IMR-90 (cell line): Measurements from ENCODE around the gene GRIN2A. TPM values are rescaled to one million over a fixed set of nuclear protein-coding genes. Genes with fewer than 3 reads are reported as not detected.

Source experiments
- ATAC-seq: fragments of 200-7000 bp; cut with Tn5 transposase; 2 replicates; pipeline ENCODE4 v1.9.1; 2020; ENCODE audit warnings: low read depth, mild to moderate bottlenecking, moderate library complexity
- BruUV-seq: library from RNA; stranded (reverse); fragments of 400-500 nt; replicated peaks from 2 replicates; lab custom pipeline; 2021; lab: Mats Ljungman, UMichigan
- CTCF ChIA-PET: fragments of 300-600 bp; formaldehyde crosslinking; extraction: SDS; loops from one replicate; lab custom pipeline; 2021; ENCODE audit warnings: antibody characterized with exemption; lab: Yijun Ruan, JAX
- POLR2A ChIA-PET: fragments of 300-600 bp; sonication (Branson Sonifier 250); formaldehyde crosslinking; loops from one replicate; lab custom pipeline; 2022; ENCODE audit warnings: antibody characterized with exemption; ENCODE audit not compliant: unreplicated experiment; lab: Charles Lee
- DNase-seq: peaks from one replicate; pipeline ENCODE4 v3.0.0; 2013
- H2AFZ ChIP-seq: replicated peaks from 2 replicates; pipeline ENCODE3; 2013; ENCODE audit warnings: low read length, mild to moderate bottlenecking; ENCODE audit not compliant: poor library complexity
- H2AK5ac ChIP-seq: 2 replicates; pipeline ENCODE4 v1.6.1; 2013; ENCODE audit warnings: low read depth, low read length, inconsistent platforms
- H2AK9ac ChIP-seq: replicated peaks from 2 replicates; pipeline ENCODE3; 2013; ENCODE audit warnings: mild to moderate bottlenecking, low read depth, low read length, moderate library complexity; ENCODE audit not compliant: poor library complexity
- H2BK120ac ChIP-seq: 2 replicates; pipeline ENCODE4 v1.6.1; 2013; ENCODE audit warnings: low read depth, low read length, inconsistent platforms
- H2BK15ac ChIP-seq: 3 replicates; pipeline ENCODE4 v1.6.1; 2013; ENCODE audit warnings: low read depth, low read length, inconsistent platforms
- H2BK20ac ChIP-seq: 2 replicates; pipeline ENCODE4 v1.6.1; 2013; ENCODE audit warnings: low read depth, mild to moderate bottlenecking, inconsistent platforms, low read length, moderate library complexity
- H2BK5ac ChIP-seq: 2 replicates; pipeline ENCODE4 v1.6.1; 2013; ENCODE audit warnings: mild to moderate bottlenecking, low read depth, low read length, inconsistent platforms; ENCODE audit not compliant: poor library complexity, severe bottlenecking
- H3K14ac ChIP-seq: replicated peaks from 2 replicates; pipeline ENCODE4 v1.6.1; 2013; ENCODE audit warnings: low read depth, low read length, inconsistent platforms
- H3K18ac ChIP-seq: 2 replicates; pipeline ENCODE4 v1.6.1; 2013; ENCODE audit warnings: low read depth, low read length, control low read depth
- H3K23ac ChIP-seq: 2 replicates; pipeline ENCODE4 v1.6.1; 2013; ENCODE audit warnings: low read depth, low read length, inconsistent platforms
- H3K27ac ChIP-seq: 2 replicates; pipeline ENCODE4 v1.5.1; 2013; ENCODE audit warnings: mild to moderate bottlenecking, control low read depth, low read length; ENCODE audit not compliant: insufficient read depth
- H3K27me3 ChIP-seq: 2 replicates; pipeline ENCODE4 v1.6.1; 2013; ENCODE audit warnings: low read length; ENCODE audit not compliant: control insufficient read depth, insufficient read depth
- H3K36me3 ChIP-seq: 2 replicates; pipeline ENCODE4 v1.6.1; 2013; ENCODE audit warnings: low read length, mixed read lengths; ENCODE audit not compliant: control insufficient read depth, insufficient read depth
- H3K4ac ChIP-seq: 2 replicates; pipeline ENCODE4 v1.6.1; 2013; ENCODE audit warnings: low read depth, low read length, inconsistent platforms
- H3K4me1 ChIP-seq: 2 replicates; pipeline ENCODE4 v1.6.1; 2013; ENCODE audit warnings: low read length, mixed read lengths; ENCODE audit not compliant: control insufficient read depth, insufficient read depth
- H3K4me2 ChIP-seq: 2 replicates; pipeline ENCODE4 v1.6.1; 2013; ENCODE audit warnings: low read depth, mild to moderate bottlenecking, control low read depth, low read length, moderate library complexity
- H3K4me3 ChIP-seq: 2 replicates; pipeline ENCODE4 v1.5.1; 2013; ENCODE audit warnings: low read depth, mild to moderate bottlenecking, control low read depth, low read length, moderate library complexity; ENCODE audit not compliant: insufficient read depth
- H3K56ac ChIP-seq: 2 replicates; pipeline ENCODE4 v1.6.1; 2013; ENCODE audit warnings: low read length, inconsistent platforms; ENCODE audit not compliant: insufficient read depth; ENCODE audit errors: extremely low read depth
- H3K79me1 ChIP-seq, 2 experiments: 2 replicates each; pipeline ENCODE4 v1.6.1; 2013; ENCODE audit warnings: low read length in 2 of 2, inconsistent platforms in 1 of 2, low read depth in 1 of 2
- H3K9ac ChIP-seq: 2 replicates; pipeline ENCODE4 v1.6.1; 2013; ENCODE audit warnings: low read depth, low read length, control low read depth
- H3K9me1 ChIP-seq: 2 replicates; pipeline ENCODE4 v1.6.1; 2013; ENCODE audit warnings: low read length, inconsistent platforms; ENCODE audit not compliant: insufficient read depth
- H3K9me3 ChIP-seq: 2 replicates; pipeline ENCODE4 v1.6.1; 2013; ENCODE audit warnings: low read length; ENCODE audit not compliant: control insufficient read depth, insufficient read depth
- H4K20me1 ChIP-seq: 2 replicates; pipeline ENCODE4 v1.6.1; 2013; ENCODE audit warnings: low read length, inconsistent platforms; ENCODE audit not compliant: insufficient read depth
- H4K5ac ChIP-seq: 2 replicates; pipeline ENCODE4 v1.6.1; 2013; ENCODE audit warnings: mild to moderate bottlenecking, low read depth, low read length, control low read depth
- H4K8ac ChIP-seq, 2 experiments: 2 replicates each; pipeline ENCODE4 v1.6.1; 2013; ENCODE audit warnings: low read depth in 2 of 2, low read length in 2 of 2, control low read depth in 1 of 2, inconsistent platforms in 1 of 2
- H4K91ac ChIP-seq: 2 replicates; pipeline ENCODE4 v1.6.1; 2013; ENCODE audit warnings: low read depth, low read length, inconsistent platforms; ENCODE audit not compliant: insufficient read depth
- BHLHE40 ChIP-seq: fragments of 150-350 bp; IDR thresholded peaks from 2 replicates; pipeline ENCODE4 v1.6.1; 2016; ENCODE audit warnings: mild to moderate bottlenecking, low read depth, low read length
- CEBPB ChIP-seq: IDR thresholded peaks from 2 replicates; pipeline ENCODE4 v1.6.1; 2012; ENCODE audit warnings: low read depth, low read length, improper control_type of control experiment
- CHD1 ChIP-seq: IDR thresholded peaks from 2 replicates; pipeline ENCODE4 v1.6.1; 2012; ENCODE audit warnings: low read depth, low read length, improper control_type of control experiment
- FOS ChIP-seq: fragments of 150-350 bp; IDR thresholded peaks from 2 replicates; pipeline ENCODE4 v1.6.1; 2016; ENCODE audit warnings: low read depth, low read length
- MAFK ChIP-seq: IDR thresholded peaks from 2 replicates; pipeline ENCODE4 v1.6.1; 2012; ENCODE audit warnings: low read depth, low read length, improper control_type of control experiment
- MXI1 ChIP-seq: IDR thresholded peaks from 2 replicates; pipeline ENCODE4 v1.6.1; 2012; ENCODE audit warnings: low read depth, mild to moderate bottlenecking, low read length, moderate library complexity, borderline replicate concordance
- NFE2L2 ChIP-seq: fragments of 150-350 bp; IDR thresholded peaks from 2 replicates; pipeline ENCODE4 v1.6.1; 2016; ENCODE audit warnings: low read depth, mild to moderate bottlenecking, low read length
- RFX5 ChIP-seq: IDR thresholded peaks from 2 replicates; pipeline ENCODE4 v1.8.0; 2012; ENCODE audit warnings: low read depth, mild to moderate bottlenecking, low read length, moderate library complexity
- WGBS, 2 experiments: methylation state at CpG; one replicate each; pipeline versions ENCODE4 v1.1.5 to v1.1.7; 2013; ENCODE audit warnings: missing lambda C conversion rate in 2 of 2; ENCODE audit not compliant: insufficient read length in 1 of 2; ENCODE audit errors: extremely low coverage in 2 of 2; 5-methylcytosine and 5-hydroxymethylcytosine counted together
- dilution Hi-C: fragments of 300-500 bp; cut with HindIII; formaldehyde crosslinking; loops from one replicate; pipeline ENCODE4 v1.14.3; 2018; ENCODE audit warnings: low sequenced_read_pairs; ENCODE audit not compliant: unreplicated experiment
- in situ Hi-C: fragments of 300-500 bp; cut with MboI; formaldehyde crosslinking; loops from 3 replicates; pipeline ENCODE4 v1.14.3; 2019; ENCODE audit warnings: low sequenced_read_pairs, inconsistent platforms, mixed read lengths
- intact Hi-C: fragments of 100-400 bp; cut with micrococcal nuclease; formaldehyde crosslinking; loops from 2 replicates; pipeline ENCODE4 v1.10.0; 2022
- polyA plus RNA-seq, 3 experiments: library from polyadenylated mRNA; depleted of rRNA; stranded (reverse); fragments of >200 nt; gene quantifications; 2 replicates each; pipeline ENCODE4 v1.2.3, GENCODE V29; 2012; ENCODE audit warnings: low replicate concordance in 1 of 3
- total RNA-seq: library from RNA; depleted of rRNA; stranded (reverse); fragments of >200 nt; gene quantifications from 2 replicates; pipeline ENCODE4 v1.2.3, GENCODE V29; 2012

The GRIN2A gene
- total and polyA plus RNA-seq, 2 of the 4 experiments (the other 2 are of a cell fraction) = under 0.01 TPM; not detected in 1

DNA sequence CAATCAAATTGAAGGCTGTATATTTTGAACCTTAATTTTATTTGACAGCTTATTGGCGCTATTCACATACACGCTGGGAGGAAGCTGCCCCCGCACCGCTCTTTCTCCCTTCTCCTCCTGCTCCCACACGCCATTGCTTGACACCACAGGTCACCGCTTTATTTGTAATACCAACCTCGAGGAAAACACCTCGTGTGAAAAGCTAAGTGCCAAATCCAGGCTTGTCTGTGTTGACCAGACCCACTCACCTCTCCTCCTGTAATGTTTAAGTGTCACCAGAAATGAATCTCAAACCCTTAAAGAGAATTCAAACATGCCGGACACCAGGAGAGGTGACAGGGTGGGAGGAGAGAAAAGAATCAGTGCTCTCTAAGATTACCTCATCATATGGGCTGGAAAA is 331.4 kb downstream of the GRIN2A start:
- TF ChIP-seq NFE2L2 = no peak
- no peak for TF ChIP-seq BHLHE40
- TF ChIP-seq MAFK = no peak
- no peak for TF ChIP-seq FOS
- TF ChIP-seq MXI1 = no peak
- no peak for TF ChIP-seq RFX5
- no peak for TF ChIP-seq CHD1
- TF ChIP-seq CEBPB = no peak
- Histone ChIP-seq H2AK5ac (no peak overlapping the region), H3K36me3 (no peaks in the 10 kb centered on the region), H4K8ac (no peak overlapping the region), H2AK9ac (no peak overlapping the region), H3K4ac (no peak overlapping the region), H3K9me1 (no peaks in the 10 kb centered on the region), H3K18ac (no peak overlapping the region), H3K9ac (no peak overlapping the region), H3K4me1 (no peaks in the 10 kb centered on the region), H3K79me1 (no peaks in the 10 kb centered on the region), H3K23ac (no peak overlapping the region), H2AFZ (no peak overlapping the region), H4K5ac (no peak overlapping the region), H3K4me2 (no peak overlapping the region), H4K20me1 (no peaks in the 10 kb centered on the region), H3K4me3 (no peak overlapping the region), H3K9me3 (peaks cover 12% of the 10 kb centered on the region; the same call in 1 of the 2 replicates), H3K27me3 (no peaks in the 10 kb centered on the region), H2BK5ac (no peak overlapping the region), H2BK15ac (no peak overlapping the region), H4K91ac (no peak overlapping the region), H2BK20ac (no peak overlapping the region), H2BK120ac (no peak overlapping the region), H3K14ac (no peak overlapping the region), H3K56ac (no peak overlapping the region), H3K27ac (no peak overlapping the region)
- WGBS, 2 experiments = 10% methylated on average over 2 of the region's 9 CpGs; no CpG with 5 or more reads in 1 of the 2 experiments
- DNase-seq (no peak), ATAC-seq (no peak)
- CTCF ChIA-PET = no interaction called here
- intact Hi-C loops = no loop called here
- no TSS peak for BruUV-seq
- dilution Hi-C loops = no loop called here
- in situ Hi-C loops = no loop called here
- POLR2A ChIA-PET = no interaction called here
